Astrocyte of the cerebellum (primary cell): ENCODE measurements around the gene PYY.
"Not testable (repeated sequence)": the region's sequence is repeated elsewhere in the genome, so short reads cannot be mapped to it uniquely, and the experiment has no call there.

ENCODE experiments used
- DNase-seq: peaks from one replicate; pipeline ENCODE4 v3.0.0-alpha.2; 2011; ENCODE audit warnings: low read depth
- H3K4me3 ChIP-seq: 2 replicates; pipeline ENCODE4 v1.5.1; 2011; ENCODE audit warnings: mild to moderate bottlenecking, low read depth, low read length, moderate library complexity
- in situ Hi-C: cut with HindIII; loops from 2 replicates; pipeline ENCODE4 v1.10.0; 2017; ENCODE audit warnings: low sequenced_read_pairs
- TF ChIP-seq, protein P1 (sequence below): IDR thresholded peaks from 2 replicates; pipeline ENCODE4 v1.5.1; 2012; ENCODE audit warnings: low read length, low read depth, moderate library complexity, mild to moderate bottlenecking; ENCODE audit errors: missing control alignments

PYY gene

DNA sequence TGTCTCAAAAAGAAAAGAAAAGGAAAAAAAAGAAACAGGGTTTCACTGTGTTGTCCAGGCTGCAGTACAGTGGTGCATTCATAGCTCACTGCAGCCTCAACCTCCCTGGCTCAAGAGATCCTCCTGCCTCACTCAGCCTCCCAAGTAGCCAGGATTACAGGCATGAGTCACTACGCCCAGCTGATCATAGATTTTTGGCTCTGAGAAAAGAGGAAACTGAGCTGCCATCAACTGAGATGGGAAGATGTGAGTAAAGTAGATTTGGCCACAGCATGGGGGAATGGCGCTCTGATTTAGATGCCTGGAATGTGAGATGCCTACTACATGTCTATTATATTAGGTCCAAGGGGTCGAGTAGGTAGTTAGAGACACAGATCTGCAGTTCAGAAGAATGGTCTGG, 44.8 kb upstream of the PYY start:
- no peak overlapping the region for H3K4me3 ChIP-seq
- no peak for DNase-seq
- TF ChIP-seq, protein P1, sequence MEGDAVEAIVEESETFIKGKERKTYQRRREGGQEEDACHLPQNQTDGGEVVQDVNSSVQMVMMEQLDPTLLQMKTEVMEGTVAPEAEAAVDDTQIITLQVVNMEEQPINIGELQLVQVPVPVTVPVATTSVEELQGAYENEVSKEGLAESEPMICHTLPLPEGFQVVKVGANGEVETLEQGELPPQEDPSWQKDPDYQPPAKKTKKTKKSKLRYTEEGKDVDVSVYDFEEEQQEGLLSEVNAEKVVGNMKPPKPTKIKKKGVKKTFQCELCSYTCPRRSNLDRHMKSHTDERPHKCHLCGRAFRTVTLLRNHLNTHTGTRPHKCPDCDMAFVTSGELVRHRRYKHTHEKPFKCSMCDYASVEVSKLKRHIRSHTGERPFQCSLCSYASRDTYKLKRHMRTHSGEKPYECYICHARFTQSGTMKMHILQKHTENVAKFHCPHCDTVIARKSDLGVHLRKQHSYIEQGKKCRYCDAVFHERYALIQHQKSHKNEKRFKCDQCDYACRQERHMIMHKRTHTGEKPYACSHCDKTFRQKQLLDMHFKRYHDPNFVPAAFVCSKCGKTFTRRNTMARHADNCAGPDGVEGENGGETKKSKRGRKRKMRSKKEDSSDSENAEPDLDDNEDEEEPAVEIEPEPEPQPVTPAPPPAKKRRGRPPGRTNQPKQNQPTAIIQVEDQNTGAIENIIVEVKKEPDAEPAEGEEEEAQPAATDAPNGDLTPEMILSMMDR = no peak

DNA sequence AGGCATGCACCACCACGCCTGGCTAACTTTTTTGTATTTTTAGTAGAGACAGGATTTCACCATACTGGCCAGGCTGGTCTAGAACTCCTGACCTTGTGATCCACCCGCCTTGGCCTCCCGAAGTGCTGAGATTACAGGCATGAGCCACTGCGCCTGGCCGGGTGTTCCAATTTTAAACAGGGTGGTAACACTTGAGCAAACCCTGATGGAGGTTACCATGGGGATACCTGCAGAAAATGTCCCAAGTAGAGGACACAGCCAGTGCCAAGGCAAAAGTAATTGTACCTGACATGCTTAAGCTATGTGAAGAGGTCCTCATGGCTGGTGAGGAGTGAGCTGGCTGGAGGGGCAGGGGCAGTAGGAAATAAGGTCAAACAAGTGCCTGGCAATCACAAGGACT, 43.4 kb upstream of the PYY start:
- in situ Hi-C loops, DNase-seq, H3K4me3 ChIP-seq: not testable (repeated sequence)

More for the DNA sequence above, 44.8 kb upstream of the PYY start:
- in situ Hi-C loops = no loop called here

DNA sequence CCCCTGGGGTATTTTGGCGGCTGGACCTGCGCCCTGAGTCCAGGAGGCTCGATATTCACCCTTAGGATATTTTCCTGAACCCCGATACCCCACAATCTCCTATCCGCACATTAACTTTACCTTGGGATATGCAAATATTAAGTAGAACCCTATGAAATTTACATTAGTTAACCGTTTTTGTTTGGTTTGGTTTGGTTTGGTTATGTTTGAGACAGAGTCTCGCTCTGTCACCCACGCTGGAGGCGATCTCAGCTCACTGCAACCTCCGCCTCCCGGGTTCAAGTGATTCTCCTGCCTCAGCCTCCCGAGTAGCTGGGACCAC, 41.4 kb upstream of the PYY start:
- H3K4me3 ChIP-seq = peak overlapping the region; percentile 40
- in situ Hi-C loops = no loop called here
- DNase-seq = no peak
- TF ChIP-seq, protein P1 = no peak

DNA sequence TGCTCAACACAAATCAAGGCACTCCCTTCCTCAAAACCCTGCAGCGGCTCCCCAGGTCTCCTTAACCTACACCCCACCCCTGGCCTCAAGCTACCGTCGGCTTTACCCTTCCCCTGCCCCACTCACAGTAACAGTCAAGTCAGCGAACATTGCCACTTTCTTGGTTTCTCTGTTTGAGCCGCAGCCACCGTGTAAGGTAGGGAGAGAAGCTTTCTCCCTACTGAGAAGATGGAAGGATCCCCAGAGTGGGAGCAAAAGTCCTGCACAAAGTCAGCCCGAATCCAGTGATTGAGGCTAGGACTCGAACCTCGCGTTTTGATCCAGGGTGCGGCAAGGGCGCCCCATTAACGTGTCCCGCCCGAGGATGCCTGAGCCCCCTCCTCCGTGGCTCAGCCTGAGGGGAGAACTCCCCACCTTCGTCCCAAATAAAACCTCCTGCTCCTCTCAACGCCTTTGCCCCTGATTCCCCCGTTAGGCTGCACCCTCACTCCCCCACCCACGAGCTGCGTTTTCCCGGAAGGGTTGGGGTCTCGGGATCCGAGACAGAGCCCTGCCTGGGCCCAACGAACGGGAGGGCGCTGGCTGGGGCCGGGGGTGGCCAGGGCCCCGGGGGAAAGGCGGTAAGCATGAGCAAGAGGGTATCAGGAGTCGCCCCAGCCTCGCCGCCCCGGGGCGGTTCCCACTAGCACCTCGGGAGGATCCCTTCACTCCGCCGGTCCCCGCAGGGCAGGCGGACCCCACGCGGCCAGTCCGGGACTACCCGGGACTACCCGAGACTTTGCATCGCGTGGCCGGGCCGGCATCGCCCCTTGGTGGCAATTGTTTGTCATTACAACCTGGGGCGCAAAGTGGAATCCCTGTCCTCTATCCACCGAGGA, 40.8 kb upstream of the PYY start:
- peak overlapping the region; percentile 40 for H3K4me3 ChIP-seq
- TF ChIP-seq, protein P1 = peak; percentile 85
- DNase-seq = no peak
- in situ Hi-C loops = no loop called here

DNA sequence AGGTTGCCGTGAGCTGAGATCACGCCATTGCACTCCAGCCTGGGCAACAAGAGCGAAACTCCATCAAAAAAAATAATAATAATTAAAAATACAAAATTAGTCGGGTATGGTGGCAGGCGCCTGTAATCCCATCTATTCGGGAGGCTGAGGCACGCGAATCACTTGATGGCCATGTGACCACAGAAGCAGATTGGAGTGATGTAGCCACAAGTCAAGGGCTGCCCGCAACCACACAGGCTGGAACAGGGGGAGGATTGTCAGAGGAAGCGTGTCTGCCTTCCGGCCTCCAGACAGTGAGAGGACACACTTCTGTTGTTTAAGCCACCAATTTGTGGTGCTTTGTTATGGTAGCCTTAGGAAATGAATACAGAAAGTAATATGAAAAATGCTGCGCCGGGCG, 38.9 kb upstream of the PYY start:
- DNase-seq = no peak
- in situ Hi-C loops = no loop called here
- TF ChIP-seq, protein P1 = no peak
- H3K4me3 ChIP-seq = no peak overlapping the region

DNA sequence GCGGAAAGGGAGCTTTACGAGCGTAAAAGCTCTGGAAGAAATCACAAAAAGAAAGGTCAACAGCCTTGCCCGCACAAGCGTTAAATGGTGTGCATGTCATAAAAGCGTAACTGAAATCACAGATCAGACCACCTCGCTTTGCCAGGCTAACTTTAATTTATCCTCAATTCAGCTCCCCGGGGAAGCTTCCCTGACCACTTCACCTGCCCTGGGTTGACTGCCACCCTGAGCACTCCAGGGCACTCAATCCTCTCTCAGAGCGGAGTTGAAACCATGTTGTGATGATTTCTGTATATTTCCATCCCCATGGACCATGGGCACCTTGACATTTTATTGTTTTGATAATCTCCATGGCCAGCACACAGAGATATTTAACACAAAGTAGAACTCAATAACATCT, 34.6 kb upstream of the PYY start:
- in situ Hi-C loops = no loop called here
- TF ChIP-seq, protein P1 = no peak
- H3K4me3 ChIP-seq = no peak overlapping the region
- DNase-seq = no peak

DNA sequence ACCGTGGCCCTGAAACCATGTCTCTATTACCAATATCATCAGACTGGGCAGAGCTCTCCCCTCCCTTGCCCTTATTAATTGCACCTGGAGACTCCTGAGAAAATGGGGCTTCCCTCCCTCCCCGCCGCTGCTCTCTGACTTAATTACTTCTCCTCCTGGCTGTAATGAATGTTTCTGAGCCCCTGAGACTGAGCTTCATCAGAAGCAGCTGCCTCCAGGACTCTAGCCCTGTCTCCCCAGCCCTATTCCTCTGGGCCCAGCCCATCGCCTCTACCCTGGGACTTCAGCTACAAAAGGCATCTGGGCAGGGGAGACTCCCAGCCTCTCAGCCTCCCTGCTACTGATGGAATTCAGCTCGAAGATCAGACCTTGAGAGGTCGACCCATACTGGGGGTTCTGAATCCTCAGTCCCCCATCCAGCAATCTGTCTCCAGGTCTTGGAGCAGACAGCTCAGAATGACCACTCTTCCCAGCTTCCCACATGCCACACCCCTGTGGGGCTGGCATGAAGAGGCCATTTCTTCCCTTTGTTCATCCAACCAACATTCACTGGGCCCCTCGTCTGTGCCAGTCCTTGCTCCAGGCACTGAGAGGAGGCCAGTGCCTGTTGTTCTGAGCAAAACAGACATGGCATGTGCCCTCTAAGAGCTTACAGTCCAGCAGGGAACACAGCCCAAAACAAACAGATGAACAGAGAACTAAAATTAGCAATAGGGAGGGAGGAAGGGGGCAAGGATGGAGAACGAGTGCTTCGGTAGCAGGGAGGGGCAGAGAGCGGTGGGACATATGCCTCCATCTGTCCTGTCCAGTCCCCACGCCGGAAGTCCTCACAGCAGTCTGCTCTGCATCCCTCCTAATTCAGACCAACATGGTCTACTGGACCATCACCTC, 33.6 kb upstream of the PYY start:
- H3K4me3 ChIP-seq = no peak overlapping the region
- TF ChIP-seq, protein P1 = no peak
- in situ Hi-C loops = no loop called here
- DNase-seq = no peak
